ENCODE data around the gene DNAI4. TPM values are rescaled to one million over a fixed set of nuclear protein-coding genes. Genes with fewer than 3 reads are reported as not detected.

Gene DNAI4
- total and polyA plus RNA-seq, 9 of the 15 experiments (the other 6 are each of a cell fraction or from before 2014, with no cell fraction given): 0.57 to 4.8 (median 2.6) TPM; not detected in 1

- TF ChIP-seq TBP (optimal IDR thresholded peaks at IDR 0.05; ENCODE audit: low read depth, low read length) (no peak), TFAM (CRISPR knock-in tag; conservative IDR thresholded peaks at IDR 0.05) (no peak), ESRRB (CRISPR knock-in tag; IDR thresholded peaks at IDR 0.05; ENCODE audit: borderline replicate concordance) (no peak), KLF13 (tag; IDR thresholded peaks at IDR 0.05; ENCODE audit: borderline replicate concordance, low read depth) (no peak), XRCC4 (IDR thresholded peaks at IDR 0.05; ENCODE audit: extremely low read depth, insufficient read depth, insufficient read length) (no peak), NCOR1 (IDR thresholded peaks at IDR 0.05) (no peak), ZNF583 (CRISPR knock-in tag; IDR thresholded peaks at IDR 0.05) (no peak), CREB3 (tag; conservative IDR thresholded peaks at IDR 0.05; ENCODE audit: low read depth) (no peak)
- Histone ChIP-seq H3K9me3 (replicated peaks; ENCODE audit: control insufficient read depth, insufficient read depth, low read depth, low read length) (no peaks in the 10 kb centered on the region), H3K27ac (ENCODE audit: extremely low read depth, low read depth, low read length) (no peak overlapping the region), H4K20me1 (replicated peaks; ENCODE audit: control insufficient read depth, insufficient read depth, low read length) (no peaks in the 10 kb centered on the region), H3K79me2 (ENCODE audit: control insufficient read depth, insufficient read depth, low read length) (no peaks in the 10 kb centered on the region), H3K4me1 (replicated peaks in 1 of 2; ENCODE audit: control insufficient read depth in 2 of 2, insufficient read depth in 2 of 2, low read length in 2 of 2) (no peaks in the 10 kb centered on the region), H3K27me3 (ENCODE audit: control insufficient read depth in 2 of 2, insufficient read depth in 2 of 2, low read length in 2 of 2) (no peaks in the 10 kb centered on the region), H3K4me2 (ENCODE audit: insufficient read depth, low read length) (no peak overlapping the region), H3K4me3 (no peak overlapping the region), H2AFZ (ENCODE audit: low read depth, low read length) (no peak overlapping the region), H3K9ac (ENCODE audit: insufficient read depth in 1 of 2, low read depth in 2 of 2, low read length in 2 of 2) (no peak overlapping the region), H3K9me1 (ENCODE audit: control insufficient read depth, insufficient read depth, low read length) (no peaks in the 10 kb centered on the region), H3K36me3 (ENCODE audit: control insufficient read depth, insufficient read depth, low read length) (no peaks in the 10 kb centered on the region)
- ATAC-seq (no peak), DNase-seq (ENCODE audit: extremely low read depth in 1 of 4, low spot score in 3 of 4) (no peak), FAIRE-seq (no peak)
- CTCF ChIA-PET (ENCODE audit: low intra/inter-chr PET ratio): no interaction called here
- intact Hi-C loops (cut with micrococcal nuclease): no loop called here
- WGBS (ENCODE audit: insufficient coverage, low coverage, missing lambda C conversion rate): 27% methylated on average over 4 of the region's 4 CpGs
- POLR2A ChIA-PET: interaction anchor here (1.3 kb wide), 1 partner anchor 15 kb away, joined by 4 read pairs; no protein-coding TSS in a partner anchor
- BruUV-seq (replicated peaks): no TSS peak
- in situ Hi-C loops (cut with MboI): no loop called here
These were observed 137.0 kb downstream of the DNAI4 start for GRCh38 chr1:66787641-66788040.
